NCI-H2227 treated with DMSO at 0.1 percent for 48 hours (cell line): ENCODE data around the gene RABAC1.
"Not testable (repeated sequence)": the region's sequence is repeated elsewhere in the genome, so short reads cannot be mapped to it uniquely, and the experiment has no call there.

ENCODE experiments used
- DNase-seq: peaks from one replicate; lab custom pipeline; 2025; lab: John Stamatoyannopoulos, UW

RABAC1 gene

GRCh38 chr19:41959056-41960053 is at the start of gene RABAC1:
RABAC1 (minus strand) TSS chr19:41959321; CDS start chr19:41959292, 29 bp downstream.
- peak; percentile 100 for DNase-seq

GRCh38 chr19:42006569-42006968 is 47.4 kb upstream of the RABAC1 start:
- DNase-seq = no peak

- no peak for DNase-seq
These were observed 46.4 kb upstream of the RABAC1 start for GRCh38 chr19:42005504-42005903.

- no peak for DNase-seq
These were observed 44.6 kb upstream of the RABAC1 start for GRCh38 chr19:42003506-42004294.

GRCh38 chr19:41999878-42000208 is 40.7 kb upstream of the RABAC1 start:
- DNase-seq = no peak

GRCh38 chr19:41999071-41999877 is 40.2 kb upstream of the RABAC1 start:
- DNase-seq = no peak

GRCh38 chr19:41998246-41999020 is 39.3 kb upstream of the RABAC1 start:
- DNase-seq = no peak

GRCh38 chr19:41997851-41998229 is 38.7 kb upstream of the RABAC1 start:
- no peak for DNase-seq

- peak; percentile 93 for DNase-seq
These were observed 38.2 kb upstream of the RABAC1 start for GRCh38 chr19:41997121-41997850.

- peak; percentile 98 for DNase-seq
These were observed 37.1 kb upstream of the RABAC1 start for GRCh38 chr19:41995959-41996797.

- DNase-seq = no peak
These were observed 36.2 kb upstream of the RABAC1 start for GRCh38 chr19:41994994-41995958.

GRCh38 chr19:41994521-41994971 is 35.4 kb upstream of the RABAC1 start:
- peak; percentile 76 for DNase-seq

GRCh38 chr19:41993612-41994483 is 34.7 kb upstream of the RABAC1 start, which contains the start of gene ATP1A3:
ATP1A3 (minus strand) TSS chr19:41994230; CDS start chr19:41994076, 154 bp downstream.
- peak; percentile 96 for DNase-seq

GRCh38 chr19:41991925-41992569 is 32.9 kb upstream of the RABAC1 start:
- DNase-seq = not testable (repeated sequence)

- no peak for DNase-seq
These were observed 31.9 kb upstream of the RABAC1 start for GRCh38 chr19:41991025-41991424.

- DNase-seq = no peak
These were observed 31.5 kb upstream of the RABAC1 start for GRCh38 chr19:41990615-41991014.

- no peak for DNase-seq
These were observed 30.9 kb upstream of the RABAC1 start for GRCh38 chr19:41990028-41990427.
